GM18867 (cell line): ENCODE data around the gene PNMT.
"Not testable (repeated sequence)": the region's sequence is repeated elsewhere in the genome, so short reads cannot be mapped to it uniquely, and the experiment has no call there.

Experiments used
- ATAC-seq: cut with Tn5 transposase; IDR thresholded peaks from one replicate; pipeline ENCODE4 v1.9.1; 2021; ENCODE audit warnings: mild to moderate bottlenecking, moderate library complexity; ENCODE audit not compliant: unreplicated experiment

PNMT gene

DNA sequence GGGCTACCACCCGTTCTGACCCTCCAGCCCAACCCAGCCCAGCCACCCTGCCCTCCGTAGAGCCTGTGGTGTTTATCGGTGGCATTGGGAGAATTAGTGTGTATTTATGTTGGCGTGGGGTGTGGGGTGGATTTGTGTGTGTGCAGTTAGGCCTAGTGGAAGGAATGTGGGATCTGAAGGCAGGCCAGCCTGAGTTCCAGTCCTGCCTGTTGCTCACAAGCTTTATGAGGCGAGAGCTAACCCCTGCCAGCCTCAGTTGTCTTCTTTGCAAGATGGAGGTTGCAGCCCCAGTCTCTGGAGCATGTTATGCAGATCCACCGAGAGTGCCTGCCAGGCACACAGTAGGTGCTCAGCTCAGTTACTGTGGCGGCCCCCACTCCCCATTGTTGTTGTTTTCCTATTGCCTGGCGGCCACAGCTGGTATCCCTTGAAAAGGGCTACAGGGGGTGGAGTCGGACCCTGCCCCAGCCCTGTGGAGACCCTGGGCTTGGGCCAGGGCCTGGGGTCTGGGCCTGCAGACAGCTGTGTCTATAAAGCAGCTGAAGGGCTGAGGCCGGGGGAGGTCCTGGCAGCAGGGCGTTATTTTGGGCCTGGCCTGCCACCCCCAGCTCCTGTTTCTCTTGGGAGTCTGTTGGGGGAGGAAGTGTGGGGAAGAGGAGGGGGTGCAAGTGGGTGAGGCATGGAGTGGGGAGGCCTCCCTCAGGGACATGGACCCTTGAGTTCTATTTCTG lies 36.7 kb downstream of the PNMT start:
- ATAC-seq, result no peak

DNA sequence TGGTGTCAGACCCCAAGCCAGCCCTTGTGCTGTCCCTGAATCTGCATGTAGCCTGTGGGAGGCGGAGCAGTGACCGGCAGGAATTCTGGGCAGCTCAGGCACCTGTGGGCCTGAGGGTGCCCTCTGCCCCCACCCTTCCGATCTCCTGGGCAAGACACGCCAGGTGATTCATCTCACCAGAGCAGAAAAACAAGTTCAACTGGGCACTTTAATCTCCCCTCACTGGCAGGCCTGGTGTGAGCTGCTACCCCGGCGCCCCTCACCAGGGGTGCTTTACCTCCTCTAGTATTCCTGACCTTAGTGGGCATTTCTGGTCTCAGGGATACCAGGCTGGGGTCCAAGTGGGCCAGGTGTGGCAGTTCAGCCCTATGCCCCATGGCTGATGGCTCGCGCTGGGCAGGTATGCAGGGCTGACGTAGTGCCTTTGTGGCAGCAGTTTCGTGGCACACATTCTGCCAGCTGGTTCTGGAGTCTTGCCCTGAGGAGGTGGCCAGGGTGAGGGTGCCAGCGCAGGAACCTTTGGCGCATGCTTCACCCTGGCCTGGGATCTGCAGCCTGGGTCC lies 37.6 kb downstream of the PNMT start:
- no peak for ATAC-seq

DNA sequence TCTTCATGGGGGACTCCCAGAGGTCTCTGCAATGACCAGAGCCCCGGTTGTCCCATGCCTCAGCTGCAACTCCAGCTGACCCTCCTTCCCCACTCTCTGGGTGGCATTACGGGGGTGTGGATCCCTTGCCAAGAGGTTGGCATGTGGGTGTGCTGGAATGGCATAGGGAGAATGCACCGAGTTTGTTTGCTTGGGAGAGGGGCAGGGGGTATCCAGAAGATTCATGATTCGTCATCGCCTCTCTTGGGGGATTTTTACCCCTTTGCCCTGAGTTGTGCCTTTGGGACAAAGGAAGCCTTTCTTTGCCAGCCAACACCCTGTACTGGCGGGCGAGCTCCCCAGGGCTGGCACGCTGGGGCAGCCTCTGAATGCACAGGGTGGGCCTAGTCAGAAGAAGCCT lies 38.1 kb downstream of the PNMT start:
- ATAC-seq, result no peak

DNA sequence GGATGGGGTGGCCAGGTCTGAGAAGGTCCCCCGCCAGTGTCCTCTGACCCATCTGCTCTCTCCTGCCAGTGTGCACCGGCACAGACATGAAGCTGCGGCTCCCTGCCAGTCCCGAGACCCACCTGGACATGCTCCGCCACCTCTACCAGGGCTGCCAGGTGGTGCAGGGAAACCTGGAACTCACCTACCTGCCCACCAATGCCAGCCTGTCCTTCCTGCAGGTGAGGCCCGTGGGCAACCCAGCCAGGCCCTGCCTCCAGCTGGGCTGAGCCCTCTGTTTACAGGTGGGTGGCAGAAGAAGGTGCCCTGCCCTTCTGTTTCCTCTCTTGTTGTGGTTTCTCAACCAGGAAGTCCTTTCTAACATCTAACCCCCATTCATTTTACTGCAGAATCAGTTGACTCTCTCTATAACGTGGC lies 38.7 kb downstream of the PNMT start:
- no peak for ATAC-seq

DNA sequence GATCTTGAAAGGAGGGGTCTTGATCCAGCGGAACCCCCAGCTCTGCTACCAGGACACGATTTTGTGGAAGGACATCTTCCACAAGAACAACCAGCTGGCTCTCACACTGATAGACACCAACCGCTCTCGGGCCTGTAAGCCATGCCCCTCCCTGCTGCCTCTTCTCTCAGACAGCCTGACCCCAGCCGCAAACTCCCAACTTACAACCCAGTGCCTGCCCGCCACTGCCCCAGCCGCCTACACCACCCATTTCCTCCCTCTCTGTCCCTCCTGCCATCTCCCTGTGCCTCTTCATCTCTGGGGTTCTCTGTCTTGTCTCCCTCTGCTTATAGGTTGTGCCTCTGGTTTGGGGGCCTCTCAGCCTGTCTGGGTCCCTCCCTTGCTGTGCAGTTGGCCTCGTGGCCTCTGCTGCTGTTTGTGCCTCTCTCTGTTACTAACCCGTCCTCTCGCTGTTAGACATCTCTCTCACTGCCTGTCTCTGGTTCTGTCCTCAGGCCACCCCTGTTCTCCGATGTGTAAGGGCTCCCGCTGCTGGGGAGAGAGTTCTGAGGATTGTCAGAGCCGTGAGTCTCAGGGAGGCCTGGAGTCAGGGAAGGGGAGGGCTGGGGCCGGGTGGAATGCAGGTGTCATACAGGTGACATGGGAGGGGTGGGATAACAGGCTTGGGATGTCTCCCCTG lies 41.2 kb downstream of the PNMT start:
- no peak for ATAC-seq

DNA sequence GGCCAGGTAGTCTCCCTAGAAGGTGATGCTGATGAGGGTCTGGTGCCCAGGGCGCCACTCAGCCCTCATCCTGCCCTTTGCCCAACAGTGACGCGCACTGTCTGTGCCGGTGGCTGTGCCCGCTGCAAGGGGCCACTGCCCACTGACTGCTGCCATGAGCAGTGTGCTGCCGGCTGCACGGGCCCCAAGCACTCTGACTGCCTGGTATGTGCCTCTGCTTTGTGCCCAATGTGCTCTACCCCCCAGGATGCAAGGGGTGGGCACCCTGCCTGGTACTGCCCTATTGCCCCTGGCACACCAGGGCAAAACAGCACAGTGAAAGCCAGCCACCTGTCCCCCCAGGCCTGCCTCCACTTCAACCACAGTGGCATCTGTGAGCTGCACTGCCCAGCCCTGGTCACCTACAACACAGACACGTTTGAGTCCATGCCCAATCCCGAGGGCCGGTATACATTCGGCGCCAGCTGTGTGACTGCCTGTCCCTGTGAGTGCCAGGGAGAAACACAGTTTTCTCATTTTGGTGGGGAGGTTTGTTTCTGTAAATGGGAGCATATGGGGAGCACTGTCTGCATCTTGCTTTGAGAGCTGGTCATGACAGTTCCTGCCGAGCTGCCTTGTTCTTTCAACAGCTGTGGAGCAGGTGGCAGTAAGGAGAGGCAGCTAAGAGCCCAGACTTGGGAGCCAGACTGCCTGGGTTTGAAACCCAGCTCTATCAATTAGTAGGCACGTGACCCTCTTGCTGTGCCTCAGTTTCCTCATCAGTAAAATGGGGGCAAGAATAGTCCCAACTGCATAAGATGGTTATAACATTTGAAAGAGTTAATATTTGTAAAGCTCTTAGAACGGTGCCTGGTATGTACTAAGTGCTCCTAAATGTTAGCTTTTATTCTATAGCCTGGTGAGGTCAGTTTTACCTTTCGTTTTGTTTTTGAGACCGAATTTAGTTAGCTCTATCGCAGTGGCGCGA lies 42.0 kb downstream of the PNMT start:
- ATAC-seq, result no peak

DNA sequence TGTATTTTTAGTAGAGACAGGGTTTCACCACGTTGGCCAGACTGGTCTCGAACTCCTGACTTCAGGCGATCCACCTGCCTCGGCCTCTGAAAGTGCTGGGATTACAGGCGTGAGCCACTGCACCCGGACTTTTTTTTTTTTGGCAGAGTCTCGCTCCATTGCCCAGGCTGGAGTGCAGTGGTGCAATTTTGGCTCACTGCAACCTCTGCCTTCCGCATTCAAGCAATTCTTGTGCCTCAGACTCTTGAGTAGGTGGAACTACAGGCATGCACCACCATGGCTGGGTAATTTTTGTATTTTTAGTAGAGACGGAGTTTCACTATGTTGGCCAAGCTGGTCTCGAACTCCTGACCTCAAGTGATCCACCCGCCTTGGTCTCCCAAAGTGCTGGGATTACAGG lies 42.8 kb downstream of the PNMT start:
- not testable (repeated sequence) for ATAC-seq

DNA sequence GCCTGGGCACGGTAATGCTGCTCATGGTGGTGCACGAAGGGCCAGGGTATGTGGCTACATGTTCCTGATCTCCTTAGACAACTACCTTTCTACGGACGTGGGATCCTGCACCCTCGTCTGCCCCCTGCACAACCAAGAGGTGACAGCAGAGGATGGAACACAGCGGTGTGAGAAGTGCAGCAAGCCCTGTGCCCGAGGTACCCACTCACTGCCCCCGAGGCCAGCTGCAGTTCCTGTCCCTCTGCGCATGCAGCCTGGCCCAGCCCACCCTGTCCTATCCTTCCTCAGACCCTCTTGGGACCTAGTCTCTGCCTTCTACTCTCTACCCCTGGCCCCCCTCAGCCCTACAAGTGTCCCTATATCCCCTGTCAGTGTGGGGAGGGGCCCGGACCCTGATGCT lies 43.6 kb downstream of the PNMT start:
- no peak for ATAC-seq

DNA sequence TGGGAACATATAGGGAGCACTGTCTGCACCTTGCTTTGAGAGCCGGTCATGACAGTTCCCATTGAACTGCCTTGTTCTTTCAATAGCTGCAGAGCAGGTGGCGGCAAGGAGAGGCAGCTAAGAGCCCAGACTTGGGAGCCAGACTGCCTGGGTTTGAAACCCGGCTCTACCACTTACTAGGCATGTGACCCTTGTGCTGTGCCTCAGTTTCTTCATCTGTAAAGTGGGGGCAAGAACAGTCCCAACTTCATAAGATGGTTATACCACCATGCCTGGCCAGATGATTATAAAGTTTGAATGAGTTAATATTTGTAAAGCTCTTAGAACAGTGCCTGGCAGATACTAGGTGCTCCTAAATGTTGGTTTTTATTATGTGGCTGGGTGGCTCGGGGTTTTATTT lies 46.0 kb downstream of the PNMT start:
- no peak for ATAC-seq

DNA sequence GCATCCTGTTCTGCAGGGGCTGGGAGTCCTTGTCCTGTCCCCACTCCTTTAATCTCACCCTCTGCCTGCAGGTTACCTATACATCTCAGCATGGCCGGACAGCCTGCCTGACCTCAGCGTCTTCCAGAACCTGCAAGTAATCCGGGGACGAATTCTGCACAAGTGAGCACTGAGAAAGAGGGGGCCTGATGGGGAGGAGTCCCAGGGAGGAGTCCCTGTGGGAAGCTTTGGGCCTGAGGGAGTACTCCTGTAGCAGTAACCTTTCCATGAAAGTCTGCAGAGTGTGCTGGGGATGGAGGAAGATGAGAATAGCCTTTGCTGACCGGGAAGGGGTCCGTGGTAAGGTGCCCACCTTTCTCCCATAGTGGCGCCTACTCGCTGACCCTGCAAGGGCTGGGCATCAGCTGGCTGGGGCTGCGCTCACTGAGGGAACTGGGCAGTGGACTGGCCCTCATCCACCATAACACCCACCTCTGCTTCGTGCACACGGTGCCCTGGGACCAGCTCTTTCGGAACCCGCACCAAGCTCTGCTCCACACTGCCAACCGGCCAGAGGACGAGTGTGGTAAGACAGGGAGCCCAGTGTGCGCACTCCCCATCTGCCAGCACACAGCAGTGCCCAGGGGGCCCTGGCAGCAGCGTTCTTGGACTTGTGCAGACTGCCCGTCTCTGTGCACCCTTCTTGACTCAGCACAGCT lies 47.3 kb downstream of the PNMT start:
- no peak for ATAC-seq

DNA sequence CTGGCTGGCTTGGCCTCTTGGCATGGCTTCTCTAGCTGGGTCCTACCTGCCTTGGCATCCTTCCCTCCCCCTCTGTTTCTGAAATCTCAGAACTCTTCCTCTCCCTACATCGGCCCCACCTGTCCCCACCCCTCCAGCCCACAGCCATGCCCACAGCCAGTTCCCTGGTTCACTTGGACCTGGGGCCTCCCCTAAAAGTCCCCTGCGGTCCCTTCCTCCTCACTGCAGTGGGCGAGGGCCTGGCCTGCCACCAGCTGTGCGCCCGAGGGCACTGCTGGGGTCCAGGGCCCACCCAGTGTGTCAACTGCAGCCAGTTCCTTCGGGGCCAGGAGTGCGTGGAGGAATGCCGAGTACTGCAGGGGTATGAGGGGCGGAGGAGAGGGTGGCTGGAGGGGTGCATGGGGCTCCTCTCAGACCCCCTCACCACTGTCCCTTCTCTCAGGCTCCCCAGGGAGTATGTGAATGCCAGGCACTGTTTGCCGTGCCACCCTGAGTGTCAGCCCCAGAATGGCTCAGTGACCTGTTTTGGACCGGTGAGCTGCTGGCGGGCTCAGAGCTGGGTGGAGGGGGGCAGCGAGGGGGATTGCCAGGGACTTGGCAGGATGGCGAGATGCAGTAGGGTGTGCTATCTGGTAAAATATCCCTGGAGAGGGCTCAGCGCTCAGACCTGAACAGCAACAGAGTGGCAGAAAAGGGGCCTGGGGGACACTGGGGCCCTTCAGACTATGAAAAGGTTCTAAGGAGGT lies 48.0 kb downstream of the PNMT start:
- no peak for ATAC-seq

DNA sequence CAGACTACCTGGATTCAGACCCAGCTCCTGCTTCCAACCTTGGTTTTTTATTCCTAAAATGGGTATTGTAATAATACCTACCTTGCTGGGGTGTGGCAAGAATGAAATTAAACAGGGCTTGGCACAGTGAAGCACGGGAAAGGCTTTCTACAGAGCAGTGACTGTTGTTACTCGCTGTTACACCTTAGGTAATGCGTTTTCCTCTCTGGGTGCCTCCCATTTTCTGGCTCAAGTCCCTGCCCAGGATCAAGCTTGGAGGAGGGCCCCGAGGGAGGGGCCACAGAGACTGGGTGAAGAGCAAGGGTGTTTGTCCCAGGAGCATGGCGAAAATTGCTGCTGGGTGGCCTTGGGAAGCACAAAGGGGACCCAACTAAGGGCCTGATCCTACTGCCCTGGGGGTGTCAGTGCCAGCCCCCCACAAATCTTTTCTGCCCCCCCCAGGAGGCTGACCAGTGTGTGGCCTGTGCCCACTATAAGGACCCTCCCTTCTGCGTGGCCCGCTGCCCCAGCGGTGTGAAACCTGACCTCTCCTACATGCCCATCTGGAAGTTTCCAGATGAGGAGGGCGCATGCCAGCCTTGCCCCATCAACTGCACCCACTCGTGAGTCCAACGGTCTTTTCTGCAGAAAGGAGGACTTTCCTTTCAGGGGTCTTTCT lies 48.8 kb downstream of the PNMT start:
- ATAC-seq, result no peak

DNA sequence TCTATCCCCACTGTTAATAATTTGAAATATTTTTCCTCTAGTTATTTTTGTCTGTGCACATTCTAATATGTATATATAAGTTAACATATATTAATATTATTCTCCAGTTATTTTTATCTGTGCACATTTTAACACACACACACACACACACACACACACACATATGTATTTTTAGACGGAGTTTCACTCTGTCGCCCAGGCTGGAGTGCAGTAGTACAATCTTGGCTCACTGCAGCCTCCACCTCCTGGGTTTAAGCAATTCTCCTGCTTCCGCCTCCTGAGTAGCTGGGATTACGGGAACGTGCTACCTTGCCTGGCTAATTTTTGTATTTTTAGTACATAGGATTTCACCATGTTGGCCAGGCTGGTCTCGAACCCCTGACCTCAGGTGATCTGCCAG lies 49.4 kb downstream of the PNMT start:
- no peak for ATAC-seq

DNA sequence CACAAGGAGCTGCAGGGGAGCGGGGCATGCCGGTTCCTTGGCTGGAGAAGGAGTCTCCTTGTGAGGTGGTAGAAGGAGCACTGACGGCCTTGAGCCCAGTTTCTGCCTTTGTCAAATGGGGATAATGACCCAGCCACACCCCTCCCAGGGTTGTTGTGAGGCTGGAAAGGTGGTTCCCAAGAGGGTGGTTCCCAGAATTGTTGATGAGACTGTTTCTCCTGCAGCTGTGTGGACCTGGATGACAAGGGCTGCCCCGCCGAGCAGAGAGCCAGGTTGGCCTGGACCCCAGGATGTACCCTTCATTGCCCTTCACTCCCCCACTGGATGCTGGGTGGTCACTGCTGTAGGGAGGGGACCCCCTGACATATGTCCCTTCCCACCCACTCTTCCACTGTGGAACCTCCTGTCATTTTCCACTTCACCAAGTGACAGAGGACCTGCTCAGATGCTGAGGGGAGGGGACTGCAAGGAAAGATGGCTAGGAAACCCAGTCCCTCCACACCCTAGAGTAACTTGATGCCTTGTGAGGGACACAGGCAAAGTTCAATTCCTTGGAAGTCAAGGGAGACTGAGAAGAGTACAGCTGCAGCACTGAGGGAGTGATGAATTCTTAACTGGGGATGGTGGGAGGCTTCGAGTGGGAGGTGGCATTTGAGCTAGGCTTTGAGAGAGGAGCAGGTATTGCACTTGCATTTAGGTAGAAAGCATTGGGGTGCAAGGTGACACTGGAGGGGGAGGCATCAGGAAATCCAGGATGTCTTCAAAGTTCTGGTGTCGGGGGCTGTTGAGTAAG lies 51.5 kb downstream of the PNMT start:
- no peak for ATAC-seq
